HTR-8/SVneo (cell line): ENCODE data around the gene MAGI3.

Experiments
- DNase-seq: peaks from one replicate; pipeline ENCODE4 v3.0.0; 2011; ENCODE audit warnings: low spot score, mixed read lengths; ENCODE audit not compliant: insufficient read length
- FAIRE-seq: peaks from 2 replicates; lab custom pipeline; 2011; peaks lifted over from hg19 to GRCh38; lab: Jason Lieb, UNC

Gene MAGI3

DNA sequence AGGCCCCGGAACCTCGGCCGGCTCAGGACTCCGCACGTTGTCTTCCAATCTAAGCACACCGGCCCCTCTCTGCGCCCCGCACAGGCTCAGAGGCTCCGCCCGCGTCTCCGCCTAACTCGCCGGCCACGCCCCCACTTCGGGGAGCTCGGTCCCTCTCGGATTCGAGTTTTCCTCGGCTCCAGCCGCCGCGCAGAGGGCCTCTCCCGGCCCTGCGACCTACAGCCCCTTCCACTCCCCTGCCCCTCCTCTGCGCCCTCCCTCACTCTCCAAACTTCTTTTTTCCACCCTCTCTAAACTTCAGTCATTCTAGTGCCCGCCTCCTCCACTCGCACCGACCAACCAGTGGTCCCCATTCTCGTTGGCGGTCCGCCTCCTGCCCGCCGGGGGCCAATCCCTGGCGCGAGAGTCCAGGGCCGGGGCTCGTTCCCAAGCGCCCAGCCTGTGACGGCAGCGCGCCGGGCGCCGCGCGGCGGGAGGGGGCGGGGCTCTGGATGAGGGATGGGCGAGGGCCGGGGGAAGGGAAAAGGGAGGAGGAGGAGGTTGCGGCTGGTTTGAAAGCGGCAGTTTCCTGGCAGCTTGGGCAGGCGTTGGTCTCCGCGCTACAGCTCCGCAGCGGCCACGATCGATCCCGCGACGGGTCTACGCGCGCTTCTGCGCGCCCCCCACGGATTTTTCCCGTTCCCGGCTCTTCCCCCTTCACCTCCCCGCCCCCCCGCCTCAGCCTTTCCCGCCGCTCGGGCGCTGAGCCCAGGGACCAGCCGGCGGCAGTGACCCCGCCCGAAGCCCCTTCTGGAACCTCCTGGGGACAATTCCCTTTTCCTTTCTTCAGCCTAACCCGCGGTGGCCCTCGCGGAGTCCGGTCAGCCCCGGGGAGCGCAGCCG, at the start of gene MAGI3:
TSS of gene MAGI3 (plus strand) at position 563 of the 882 bp plus-strand sequence. CDS start 519 bp downstream, outside the sequence.
- peak; percentile 81 for DNase-seq
- no peak for FAIRE-seq

- DNase-seq (no peak), FAIRE-seq (no peak)
These were observed 36.7 kb upstream of the MAGI3 start for GRCh38 chr1:113353580-113353979.

DNA sequence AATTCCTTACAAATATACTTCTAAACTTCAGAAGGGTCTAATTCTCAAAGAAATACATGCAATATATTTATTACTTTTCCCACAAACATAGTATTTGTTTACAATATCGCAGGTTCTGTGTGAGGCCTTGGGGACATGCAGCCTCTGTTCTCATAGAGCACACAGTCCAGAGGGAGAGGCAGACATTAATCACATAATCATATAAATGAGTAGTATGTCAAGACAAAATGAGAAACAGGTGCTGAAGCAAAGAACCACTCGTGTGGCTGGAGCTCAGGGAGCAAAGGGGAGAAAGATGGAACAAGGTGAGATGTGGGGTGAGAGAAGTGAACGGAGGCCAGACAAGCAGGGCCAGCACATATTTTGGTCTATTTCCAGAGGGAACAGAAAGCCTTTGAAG, 26.4 kb upstream of the MAGI3 start:
- FAIRE-seq (no peak), DNase-seq (no peak)

- FAIRE-seq (no peak), DNase-seq (no peak)
These were observed 21.3 kb upstream of the MAGI3 start for GRCh38 chr1:113369040-113369439.

GRCh38 chr1:113369699-113370098, 20.6 kb upstream of the MAGI3 start:
- DNase-seq = no peak
- FAIRE-seq = no peak

GRCh38 chr1:113370868-113371267, 19.4 kb upstream of the MAGI3 start:
- DNase-seq (no peak), FAIRE-seq (no peak)

- DNase-seq (no peak), FAIRE-seq (no peak)
These were observed 17.8 kb upstream of the MAGI3 start for GRCh38 chr1:113372546-113372945.

- no peak for FAIRE-seq
These were observed 16.7 kb upstream of the MAGI3 start for GRCh38 chr1:113373644-113374043.

GRCh38 chr1:113375878-113376277, 14.4 kb upstream of the MAGI3 start:
- FAIRE-seq (no peak), DNase-seq (no peak)

More at GRCh38 chr1:113373644-113374043, 16.7 kb upstream of the MAGI3 start:
- DNase-seq = no peak

DNA sequence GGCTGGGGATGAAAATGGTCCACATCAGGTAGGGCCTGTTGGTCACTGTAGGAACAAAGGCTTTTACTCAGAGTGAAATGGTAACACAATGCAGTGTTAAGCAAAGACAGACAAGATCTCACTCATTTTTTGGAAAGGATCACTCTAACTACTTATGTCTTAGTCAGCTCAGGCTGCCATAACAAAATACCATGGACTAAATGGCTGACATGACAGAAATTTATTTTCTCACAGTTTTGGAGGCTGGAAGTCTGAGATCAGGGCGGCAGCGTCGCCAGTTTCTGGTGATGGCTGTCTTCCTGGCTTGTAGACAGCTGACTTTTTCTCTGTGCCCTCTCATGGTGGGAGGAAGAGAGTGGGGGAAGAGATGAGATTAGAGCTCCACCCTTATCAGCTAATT, 10.2 kb upstream of the MAGI3 start:
- no peak for DNase-seq
- no peak for FAIRE-seq

DNA sequence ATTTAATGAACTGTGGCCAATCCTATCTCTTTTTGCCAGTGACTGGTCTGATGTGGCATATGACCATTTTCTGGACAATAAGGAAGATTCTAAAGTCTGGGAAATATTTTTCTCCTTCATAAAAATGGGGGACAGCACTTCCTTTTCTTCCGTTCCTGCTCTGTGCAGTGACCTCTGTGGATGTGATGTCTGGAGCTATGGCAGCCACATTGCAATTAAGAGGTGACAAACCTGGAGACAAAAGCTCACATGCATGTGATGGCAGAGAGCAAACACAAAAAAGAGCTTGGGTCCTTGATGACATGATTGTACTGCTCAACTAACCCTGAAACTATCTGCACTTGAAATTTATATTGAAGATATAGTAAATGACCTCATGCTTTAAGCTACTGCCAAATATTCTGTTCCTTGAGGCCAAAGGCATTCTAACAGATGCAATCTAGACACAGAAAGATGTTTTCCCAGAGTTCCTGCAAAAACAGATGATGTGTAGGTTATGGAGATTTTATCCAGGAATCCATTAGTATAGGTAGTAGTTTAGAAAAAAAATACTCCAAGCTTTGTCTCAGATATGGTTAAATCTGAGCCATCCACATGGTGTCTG, 2.2 kb upstream of the MAGI3 start:
- FAIRE-seq (no peak), DNase-seq (no peak)

DNA sequence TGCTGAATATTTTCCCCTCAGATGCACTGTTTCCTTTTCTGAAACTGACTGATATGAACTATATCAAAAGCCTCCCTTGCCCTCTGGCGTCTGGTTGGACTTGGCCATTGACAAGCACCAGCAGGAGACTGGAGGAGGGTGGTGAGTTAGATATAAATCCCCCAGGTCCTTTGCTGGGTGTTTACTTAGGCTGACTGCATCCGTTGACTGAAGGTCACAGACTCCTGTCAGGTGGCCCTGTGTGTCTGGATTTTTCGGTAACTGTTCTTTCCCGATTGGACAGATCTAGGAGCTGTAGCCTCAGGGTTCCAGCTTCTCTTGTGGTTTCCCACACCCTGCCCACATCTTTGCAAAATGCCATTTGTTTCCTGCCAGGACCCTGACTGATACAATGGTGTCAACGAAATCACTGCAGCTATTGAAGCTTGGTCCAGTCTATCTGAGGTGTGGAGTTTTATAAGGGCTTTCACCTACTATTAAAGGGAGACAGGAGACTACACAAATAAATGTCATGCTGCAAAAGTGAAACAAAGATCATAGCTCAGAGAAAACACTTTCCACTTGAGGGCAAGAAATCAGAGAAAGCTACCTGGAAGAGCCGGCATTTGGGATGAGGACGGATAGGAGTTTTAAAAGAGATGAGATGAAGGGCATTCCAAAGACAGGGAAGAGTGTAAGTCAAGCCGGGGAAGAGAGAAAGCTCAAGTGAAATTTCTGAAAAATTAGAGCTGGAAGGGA, 1.5 kb upstream of the MAGI3 start:
- FAIRE-seq (no peak), DNase-seq (peak; percentile 21)

- DNase-seq (no peak), FAIRE-seq (no peak)
These were observed 859 bp upstream of the MAGI3 start for GRCh38 chr1:113389359-113389952.

- DNase-seq (no peak), FAIRE-seq (no peak)
These were observed 745 bp downstream of the MAGI3 start for GRCh38 chr1:113390871-113391648.

GRCh38 chr1:113391649-113392271, 1.4 kb downstream of the MAGI3 start:
- no peak for DNase-seq
- no peak for FAIRE-seq

- FAIRE-seq = no peak
- DNase-seq = no peak
These were observed 2.3 kb downstream of the MAGI3 start for GRCh38 chr1:113392541-113393128.

- no peak for DNase-seq
- no peak for FAIRE-seq
These were observed 3.9 kb downstream of the MAGI3 start for GRCh38 chr1:113394043-113394862.

DNA sequence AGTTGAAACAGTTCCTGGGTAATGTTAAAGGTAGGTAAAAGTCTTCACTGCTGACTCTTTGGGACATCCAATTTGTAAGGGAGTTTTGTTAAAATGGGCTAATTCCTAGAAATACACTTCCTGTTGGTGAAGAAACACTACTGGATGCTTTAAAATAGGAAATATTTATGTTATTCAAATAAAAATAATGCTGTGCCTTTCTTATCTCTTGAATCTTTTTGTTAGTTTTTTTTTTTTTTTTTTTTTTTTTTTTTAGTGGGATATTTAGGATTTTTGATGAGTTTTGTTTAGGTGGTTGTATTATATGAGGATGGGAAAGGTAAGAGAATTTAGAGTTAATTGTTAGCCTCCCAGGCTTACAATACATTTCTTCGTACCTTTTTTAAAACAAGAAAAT, 4.5 kb downstream of the MAGI3 start:
- DNase-seq (no peak), FAIRE-seq (no peak)
